ENCODE data around the gene THAP7.
A peak's percentile ranks its signal among the peaks of the same experiment; 100 is the strongest.

Gene THAP7

DNA sequence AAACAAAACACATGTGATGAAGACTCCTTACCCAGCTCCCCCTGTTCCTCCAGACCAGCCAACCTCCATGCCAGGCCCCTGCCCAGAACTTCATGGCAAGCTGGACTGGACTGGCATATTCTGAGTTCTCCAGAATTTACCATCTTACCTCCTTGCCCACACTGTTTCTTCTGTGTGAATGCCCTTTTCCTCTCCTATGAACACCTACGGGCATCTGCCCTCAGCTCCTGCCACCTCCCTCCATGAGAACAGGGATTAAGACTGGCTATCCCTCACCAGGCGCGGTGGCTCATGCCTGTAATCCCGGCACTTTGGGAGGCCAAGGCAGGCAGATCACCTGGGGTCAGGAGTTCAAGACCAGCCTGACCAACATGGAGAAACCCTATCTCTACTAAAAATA is 41.3 kb downstream of the THAP7 start:
- DNase-seq: no peak

DNA sequence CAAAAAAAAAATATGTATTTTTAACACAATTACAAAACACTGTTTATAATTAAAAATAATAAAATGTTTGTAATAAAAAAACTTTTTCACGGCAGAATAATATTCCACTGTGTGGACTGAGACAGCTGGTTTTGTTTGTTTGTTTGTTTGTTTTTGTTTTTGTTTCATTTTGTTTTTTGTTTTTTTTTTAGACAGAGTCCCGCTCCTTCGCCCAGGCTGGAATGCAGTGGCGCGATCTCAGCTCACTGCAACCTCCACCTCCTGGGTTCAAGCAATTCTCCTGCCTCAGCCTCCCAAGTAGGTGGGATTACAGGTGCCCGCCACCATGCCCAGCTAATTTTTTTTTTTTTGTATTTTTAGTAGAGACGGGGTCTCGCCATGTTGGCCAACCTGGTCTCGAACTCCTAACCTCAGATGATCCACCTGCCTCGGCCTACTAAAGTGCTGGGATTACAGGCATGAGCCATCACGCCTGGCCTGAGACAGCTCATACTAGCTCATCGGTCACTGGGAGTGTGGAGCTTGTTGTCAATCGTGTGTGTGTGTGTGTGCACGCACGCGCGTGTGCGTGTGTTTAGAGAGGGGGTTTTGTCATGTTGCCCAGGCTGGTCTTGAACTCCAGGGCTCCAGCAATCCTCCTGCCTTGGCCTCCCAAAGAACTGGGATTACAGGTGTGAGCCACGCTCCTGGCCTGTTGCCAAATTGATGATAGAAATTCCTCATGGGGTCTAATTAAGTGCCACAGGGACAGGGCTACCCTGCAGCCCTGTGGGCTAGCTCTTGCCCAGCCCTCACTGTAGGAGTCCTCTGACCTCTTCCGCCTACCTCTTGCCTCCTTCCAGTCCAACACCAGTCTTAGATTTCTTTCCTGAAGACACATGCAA is 42.1 kb downstream of the THAP7 start:
- DNase-seq: no peak

DNA sequence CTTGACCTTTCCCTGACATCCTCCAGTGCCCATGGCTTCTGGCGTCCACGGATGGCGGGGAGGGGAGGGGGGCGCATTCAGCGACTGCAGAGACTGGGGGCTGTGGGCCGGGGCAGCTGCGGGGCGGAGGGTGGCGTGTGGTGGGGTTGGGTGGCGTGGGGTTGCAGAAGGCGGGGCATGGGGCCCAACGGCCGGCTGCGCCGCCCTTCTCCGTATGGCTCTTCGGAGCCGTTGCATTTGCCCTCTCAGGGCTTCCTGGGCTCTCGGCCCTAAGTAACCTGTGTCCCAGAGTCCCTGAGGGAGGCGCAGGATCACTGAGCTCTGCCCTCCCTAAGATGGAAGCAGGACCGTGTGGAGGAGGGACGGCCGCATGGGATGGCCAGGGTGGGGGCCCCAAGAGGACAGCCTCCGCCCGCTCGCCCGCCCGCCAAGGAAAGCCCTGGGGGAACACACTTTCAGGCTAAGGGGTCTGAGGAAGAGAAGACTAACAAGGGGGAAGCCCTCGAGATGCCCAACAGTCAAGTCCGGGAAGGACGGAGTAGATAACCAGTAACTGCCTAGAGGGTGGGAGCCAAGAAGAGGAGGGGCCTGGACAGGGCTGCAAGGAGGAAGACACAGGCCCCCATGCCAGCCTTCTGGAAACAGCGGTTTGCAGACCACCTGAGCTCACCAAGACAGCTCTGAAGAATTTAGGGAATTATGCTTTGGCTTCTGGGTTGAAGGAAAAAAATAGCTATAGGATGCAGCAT is 44.1 kb downstream of the THAP7 start:
- peak; percentile 12 for DNase-seq

DNA sequence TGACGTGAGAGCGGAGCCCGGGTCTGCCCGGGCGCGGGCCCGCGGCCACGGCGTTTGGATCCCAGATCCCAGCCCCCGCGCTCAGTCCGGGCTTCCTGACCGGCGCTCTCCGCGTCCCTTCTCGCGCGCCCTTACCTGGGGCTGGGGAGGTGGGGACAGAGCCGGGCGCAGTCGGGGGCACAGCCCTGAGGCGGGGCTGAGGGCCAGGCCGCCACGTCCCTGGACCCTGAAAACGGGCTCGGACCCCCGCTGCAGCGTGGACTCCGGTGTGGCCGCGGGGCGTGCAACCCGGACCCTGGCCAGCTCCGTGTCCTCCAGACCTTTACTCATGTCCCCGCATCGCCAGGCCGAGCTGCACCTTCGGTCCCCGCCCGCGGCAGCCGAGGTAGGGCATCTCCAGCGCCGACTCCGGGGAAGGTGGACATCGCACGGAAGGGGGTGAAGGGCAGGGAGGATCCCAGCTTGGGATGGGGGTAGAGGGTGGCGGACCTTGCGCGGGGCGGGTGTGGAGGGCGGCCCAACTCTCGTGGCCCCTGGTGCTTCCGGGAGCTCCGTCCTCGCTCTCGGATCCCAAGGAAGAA is 44.7 kb downstream of the THAP7 start:
- DNase-seq: no peak

DNA sequence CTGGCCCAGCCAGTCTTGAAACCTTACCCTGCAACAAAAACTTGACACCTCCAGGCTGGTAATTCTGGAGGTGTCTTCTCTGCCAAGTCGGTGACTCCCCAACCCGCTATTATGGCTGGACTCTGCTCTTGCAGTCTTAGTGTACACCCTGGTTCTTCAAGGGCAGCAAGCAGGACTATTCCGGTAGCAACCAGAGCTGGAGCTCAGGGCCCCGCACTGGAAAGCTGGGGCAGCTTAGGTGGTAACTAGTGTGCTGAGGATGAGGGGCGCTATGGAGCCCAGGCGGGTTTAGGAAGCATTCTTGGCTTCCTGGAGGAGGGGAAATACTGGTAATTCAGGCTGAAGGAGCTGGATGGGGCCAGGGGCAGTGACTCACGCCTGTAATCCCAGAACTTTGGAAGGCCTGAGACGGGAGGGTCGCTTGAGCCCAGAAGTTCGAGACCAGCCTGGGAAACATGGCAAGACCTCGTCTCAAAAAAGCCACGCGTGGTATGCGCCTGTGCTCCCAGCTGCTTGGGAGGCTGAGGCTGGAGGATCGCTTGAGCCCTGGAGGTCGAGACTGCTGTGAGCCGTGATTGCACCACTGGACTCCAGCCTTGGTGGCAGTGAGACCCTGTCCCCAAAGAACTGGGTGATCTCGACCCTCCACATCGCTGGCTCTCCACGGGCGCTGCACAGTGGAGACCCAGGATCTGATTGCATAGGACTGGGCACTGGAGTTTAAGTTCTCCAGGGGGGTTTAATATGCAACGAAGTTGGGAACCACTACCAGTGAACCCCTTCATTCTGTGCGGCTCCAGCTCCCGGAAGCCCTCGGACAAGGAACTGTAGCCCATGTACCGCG is 45.4 kb downstream of the THAP7 start:
- peak; percentile 2 for DNase-seq

DNA sequence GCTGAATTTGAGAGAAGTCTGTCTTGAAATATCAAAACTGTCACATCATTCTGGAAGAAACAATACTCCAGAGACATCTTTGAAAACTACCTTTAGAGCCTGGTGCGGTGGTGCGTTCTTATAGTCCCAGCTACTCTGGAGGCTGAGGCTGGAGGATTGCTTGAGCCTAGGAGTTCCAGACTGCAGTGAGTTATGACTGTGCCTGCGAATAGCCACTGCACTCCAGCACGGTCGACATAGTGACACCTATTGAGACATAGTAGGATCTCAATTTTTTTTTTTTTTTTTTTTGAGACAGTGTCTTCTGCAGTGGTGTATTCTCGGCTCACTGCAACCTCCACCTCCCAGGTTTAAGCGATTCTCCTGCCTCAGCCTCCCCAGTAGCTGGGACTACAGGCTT is 46.4 kb downstream of the THAP7 start:
- DNase-seq: no peak

DNA sequence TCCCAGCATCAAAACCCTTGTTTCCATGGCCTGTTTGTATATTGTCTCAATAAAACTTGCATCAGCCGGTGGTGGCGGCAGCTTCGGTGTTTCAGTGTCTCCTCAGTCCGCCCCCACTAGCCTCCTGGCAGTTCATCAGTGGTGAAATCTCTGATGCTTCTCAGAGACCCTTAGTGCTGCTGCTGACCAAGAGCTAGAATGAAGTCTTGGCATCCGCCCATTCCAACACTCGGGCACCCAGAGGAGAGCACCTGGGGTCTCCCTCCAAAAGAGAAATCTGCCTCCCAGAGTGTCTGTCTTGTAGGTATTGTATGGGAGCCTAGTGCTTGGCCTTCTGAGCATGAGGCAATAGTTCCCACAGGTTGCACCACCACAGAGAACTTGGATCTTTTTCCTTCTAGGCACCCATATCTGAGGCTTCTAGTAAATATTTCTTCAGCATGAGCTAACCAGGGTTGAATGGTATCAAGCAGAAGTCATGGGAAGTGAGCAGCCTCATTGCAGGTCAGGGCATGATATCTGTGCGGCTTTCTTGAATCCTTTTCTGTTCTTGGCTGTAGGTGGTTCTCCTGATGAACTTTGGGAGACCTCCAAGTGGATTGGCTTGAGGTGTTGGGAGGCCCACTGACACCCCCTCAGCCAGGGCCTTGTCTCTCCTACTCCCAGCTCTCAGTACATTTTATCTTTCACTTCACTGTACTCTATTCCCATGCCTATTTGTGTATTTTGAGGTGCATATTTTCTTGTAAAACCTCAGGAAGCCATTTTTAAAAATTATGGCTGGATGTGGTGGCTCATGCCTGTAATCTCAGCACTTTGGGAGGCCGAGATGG is 48.0 kb downstream of the THAP7 start:
- no peak for DNase-seq

DNA sequence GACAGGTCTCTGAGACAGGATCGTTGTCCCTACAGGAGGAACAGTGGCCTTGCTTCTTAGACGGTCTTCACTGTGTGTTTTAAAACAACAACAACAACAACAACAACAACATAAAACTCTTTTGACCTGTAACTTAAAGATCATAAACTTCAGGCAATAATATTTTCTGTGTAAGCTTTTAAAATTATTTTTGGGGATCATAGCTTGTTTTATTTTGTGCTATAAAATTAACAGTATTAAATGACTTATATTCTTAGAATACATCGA is 48.6 kb downstream of the THAP7 start:
- no peak for DNase-seq

DNA sequence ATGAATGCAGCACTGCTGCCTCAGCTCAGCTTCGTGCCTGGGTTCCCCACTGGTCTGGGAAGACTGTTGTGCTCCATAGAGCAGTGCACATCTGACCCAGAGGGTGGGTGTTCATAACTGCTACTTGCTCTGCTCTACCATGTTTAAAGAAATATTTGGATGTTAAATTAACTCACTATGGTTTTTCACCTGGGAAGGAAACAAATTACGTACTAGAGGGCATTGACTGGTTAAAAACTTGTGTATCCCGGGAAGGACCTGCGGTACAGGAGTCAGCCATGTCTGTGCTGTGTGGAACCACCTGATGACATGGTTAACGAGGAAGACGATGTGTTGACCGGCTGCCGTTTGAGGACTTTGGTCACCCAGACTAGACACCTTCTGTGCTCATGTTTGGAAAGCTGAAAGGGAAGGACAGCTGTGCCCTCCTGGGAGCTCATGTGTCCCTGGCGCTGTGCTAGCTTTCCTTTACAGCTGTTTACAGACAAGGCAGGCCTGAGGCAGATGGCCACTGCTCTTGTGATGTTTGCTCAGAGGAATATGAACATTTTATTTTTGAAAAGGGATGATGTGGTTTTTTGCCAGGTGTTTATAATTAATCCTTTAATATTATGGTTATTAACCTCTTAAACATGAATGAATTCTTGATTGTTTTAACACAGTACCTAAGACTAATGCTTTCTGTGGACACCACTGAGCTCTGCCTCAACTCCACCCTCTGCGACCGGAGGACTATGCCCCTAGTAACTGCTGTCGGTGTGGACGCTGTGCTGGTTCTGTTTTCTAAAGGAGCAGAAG is 49.2 kb downstream of the THAP7 start:
- DNase-seq: peak; percentile 47

DNA sequence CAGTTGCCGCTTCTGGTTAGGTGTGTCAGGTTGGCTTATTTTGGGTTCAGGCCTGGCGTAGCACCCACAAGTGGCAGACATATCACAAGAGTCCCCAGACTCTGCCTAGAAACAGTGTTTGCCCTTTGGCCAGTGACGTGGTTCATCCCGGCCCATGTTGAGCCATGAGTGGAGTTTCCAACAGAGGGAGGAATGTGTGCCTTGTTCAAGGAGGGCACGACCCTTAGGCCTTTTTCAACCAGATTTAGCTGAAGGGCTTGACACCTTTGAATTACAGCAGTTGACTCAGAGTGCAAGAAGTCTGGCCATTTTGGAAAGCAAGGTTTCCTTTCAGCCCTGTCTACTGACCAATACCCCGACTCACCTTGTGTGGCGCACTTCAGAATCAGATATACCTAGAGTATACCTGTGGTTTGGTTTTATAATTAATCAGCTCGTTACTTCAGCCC is 50.0 kb downstream of the THAP7 start:
- no peak for DNase-seq

DNA sequence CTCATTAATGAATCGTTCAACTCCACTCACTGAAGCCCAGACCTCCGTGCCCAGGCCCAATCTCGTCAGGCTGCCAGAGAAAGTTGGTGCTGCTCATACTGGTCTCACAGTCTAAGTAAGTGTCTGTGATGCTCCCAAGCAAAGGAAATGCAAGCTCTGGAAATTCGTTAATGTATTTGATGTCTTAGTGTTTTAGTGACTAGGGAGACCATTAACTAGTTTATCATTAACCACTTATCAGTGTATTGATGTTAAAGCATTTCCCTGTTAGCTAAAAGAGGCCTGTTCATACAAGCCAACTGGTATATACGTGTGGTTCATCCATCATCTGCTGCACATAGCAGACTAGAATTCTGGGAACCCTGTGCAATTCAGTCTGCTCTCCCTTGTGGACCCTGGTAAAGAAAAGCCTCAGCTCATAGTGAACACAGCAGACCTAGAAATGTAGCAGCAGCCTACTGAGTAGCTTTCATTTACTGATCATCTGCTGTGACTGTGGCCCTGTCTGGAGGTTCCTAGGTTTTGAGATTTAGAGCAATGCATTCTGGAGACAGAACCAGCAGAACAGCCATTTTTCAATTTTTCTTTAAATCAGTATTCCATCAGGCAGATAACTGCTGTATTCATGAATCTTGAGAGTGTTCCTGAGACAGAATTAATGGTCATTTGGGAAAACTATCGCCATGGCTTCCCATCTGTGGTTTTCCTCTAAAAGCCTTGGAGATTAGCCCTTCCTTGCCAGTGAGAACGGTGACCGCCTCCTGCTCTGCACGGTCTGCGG is 50.6 kb downstream of the THAP7 start:
- DNase-seq: no peak

DNA sequence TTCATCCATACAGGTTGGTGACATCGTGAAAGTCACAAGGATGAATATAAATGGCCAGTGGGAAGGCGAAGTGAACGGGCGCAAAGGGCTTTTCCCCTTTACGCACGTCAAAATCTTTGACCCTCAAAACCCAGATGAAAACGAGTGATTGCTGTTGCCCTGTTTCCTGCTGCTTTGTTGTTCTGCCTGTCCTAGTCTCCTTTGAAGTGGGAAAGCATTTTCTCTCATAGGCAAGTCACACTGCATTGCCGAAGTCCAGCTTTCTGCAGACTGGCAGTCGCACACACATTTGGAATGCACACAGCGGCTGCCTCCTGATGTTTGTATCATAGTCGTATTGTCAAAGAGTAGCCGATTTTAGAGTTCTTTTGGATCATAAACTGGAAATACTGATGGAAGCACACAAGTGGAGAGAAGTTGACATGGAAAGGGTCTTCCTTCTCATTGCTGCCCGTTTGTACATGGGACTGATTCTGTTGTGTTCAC is 52.2 kb downstream of the THAP7 start:
- no peak for DNase-seq

Data from NCI-H510A treated with DMSO at 0.1 percent for 48 hours (cell line).